ENCODE data around the gene ADGRV1.

DNA sequence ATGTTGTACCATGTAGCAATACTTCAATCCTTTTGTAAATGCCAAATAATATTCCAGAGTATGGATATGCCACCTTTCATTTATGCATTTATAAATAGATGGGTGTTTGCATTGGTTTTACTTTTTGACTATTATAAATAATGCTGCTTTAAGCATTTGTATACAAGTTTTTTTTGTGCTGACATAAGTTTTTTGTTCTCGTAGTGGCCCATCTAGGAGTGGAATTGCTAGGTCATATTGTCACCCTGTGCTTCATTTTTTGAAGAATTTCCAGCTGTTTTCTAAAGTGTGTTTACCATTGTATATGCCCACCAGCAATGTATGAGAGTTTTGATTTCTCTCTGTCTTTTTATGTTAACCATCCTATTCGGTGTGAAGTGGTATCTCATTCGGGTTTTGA, 6.9 kb downstream of the ADGRV1 start:
- TF ChIP-seq POLR2A (IDR thresholded peaks at IDR 0.05), result no peak
- TF ChIP-seq, protein P1, sequence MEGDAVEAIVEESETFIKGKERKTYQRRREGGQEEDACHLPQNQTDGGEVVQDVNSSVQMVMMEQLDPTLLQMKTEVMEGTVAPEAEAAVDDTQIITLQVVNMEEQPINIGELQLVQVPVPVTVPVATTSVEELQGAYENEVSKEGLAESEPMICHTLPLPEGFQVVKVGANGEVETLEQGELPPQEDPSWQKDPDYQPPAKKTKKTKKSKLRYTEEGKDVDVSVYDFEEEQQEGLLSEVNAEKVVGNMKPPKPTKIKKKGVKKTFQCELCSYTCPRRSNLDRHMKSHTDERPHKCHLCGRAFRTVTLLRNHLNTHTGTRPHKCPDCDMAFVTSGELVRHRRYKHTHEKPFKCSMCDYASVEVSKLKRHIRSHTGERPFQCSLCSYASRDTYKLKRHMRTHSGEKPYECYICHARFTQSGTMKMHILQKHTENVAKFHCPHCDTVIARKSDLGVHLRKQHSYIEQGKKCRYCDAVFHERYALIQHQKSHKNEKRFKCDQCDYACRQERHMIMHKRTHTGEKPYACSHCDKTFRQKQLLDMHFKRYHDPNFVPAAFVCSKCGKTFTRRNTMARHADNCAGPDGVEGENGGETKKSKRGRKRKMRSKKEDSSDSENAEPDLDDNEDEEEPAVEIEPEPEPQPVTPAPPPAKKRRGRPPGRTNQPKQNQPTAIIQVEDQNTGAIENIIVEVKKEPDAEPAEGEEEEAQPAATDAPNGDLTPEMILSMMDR (IDR thresholded peaks at IDR 0.05), result no peak
